Mammary epithelial cell (primary cell): Measurements from ENCODE around the gene GFOD1.

Experiments
- CTCF ChIP-seq, 2 donors: IDR thresholded peaks in 1 of 2; conservative IDR thresholded peaks in 1 of 2; 2 replicates each; pipeline ENCODE4 v1.5.1; 2011 to 2012; ENCODE audit warnings: inconsistent platforms in 2 of 2, low read length in 2 of 2, mild to moderate bottlenecking in 2 of 2, control low read depth in 1 of 2, low read depth in 1 of 2; ENCODE audit not compliant: insufficient read depth in 1 of 2; ENCODE audit errors: extremely low read depth in 1 of 2
- EZH2 ChIP-seq: IDR thresholded peaks from 2 replicates; pipeline ENCODE4 v1.6.1; 2012; ENCODE audit warnings: low read length, inconsistent platforms, borderline replicate concordance

GRCh38 chr6:13349811-13350506 lies 137.4 kb downstream of the GFOD1 start:
- no peak for TF ChIP-seq CTCF (conservative IDR thresholded peaks at IDR 0.05 in 1 of 2, IDR thresholded peaks at IDR 0.05 in 1 of 2; ENCODE audit: extremely low read depth in 1 of 2, insufficient read depth in 1 of 2, low read depth in 1 of 2, low read length in 2 of 2)
- no peak for TF ChIP-seq EZH2
